HPDE6-E6E7 (cell line): ENCODE results near the gene STUM.

Experiments used
- DNase-seq: peaks from one replicate; pipeline ENCODE4 v3.0.0; 2011; ENCODE audit warnings: missing footprints; ENCODE audit errors: extremely low spot score

The STUM gene

DNA sequence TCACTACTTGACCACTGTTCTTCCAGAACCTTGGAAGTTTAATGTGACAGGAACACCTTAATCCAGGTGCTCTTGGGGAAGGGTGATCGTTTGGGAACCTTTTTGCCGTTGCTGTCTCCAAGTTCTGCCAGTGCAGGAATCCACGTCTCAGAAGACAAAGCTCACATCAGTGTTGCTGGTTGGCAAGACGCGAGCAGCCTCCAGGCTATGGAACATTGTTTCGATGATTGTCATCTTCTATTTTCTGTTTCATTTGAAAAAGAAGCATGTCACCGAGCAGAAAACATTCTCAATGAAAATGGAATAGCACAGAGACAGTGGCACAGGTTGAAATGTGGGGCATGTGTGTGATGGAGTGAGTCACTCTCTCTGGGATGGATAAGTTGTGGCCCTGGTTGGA is 11.7 kb downstream of the STUM start:
- DNase-seq, result no peak

DNA sequence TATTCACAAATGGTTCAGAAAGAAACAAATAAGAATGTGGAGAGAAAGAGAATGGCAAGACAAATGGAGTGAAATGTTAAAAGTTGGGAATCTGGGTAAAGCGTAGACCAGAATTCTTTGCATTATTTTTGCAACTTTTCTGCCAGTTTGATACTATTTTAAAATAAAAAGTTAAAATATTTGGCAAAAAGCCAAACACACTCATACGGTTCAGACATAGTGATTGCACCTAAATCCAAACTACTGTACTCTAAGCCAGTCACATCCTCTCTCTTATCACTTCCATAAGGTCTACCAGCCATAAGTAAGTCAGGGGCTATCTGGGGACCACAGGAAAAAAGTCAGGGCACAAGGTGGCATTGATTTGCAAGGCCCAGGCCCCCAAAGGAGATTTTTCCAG is 14.4 kb downstream of the STUM start:
- no peak for DNase-seq

DNA sequence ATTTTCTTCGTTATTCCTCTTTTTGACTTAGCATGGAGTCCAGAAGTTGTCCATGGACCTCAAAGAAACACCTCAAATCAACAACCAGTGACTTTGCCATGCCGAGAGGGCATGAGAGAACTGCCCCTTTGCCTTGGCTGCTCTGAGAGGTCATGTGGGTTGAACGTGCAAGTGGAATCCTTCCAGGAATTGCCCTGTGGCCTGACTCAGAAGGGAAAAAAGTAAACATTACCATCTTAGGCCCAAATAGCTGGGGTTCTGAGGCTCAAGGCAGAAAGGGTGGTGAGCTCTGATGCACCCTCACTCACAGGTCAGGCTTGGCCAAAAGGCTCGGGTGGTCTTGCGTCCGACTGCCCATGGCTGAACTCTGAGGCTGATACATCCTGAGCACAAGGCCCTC is 15.1 kb downstream of the STUM start:
- no peak for DNase-seq

DNA sequence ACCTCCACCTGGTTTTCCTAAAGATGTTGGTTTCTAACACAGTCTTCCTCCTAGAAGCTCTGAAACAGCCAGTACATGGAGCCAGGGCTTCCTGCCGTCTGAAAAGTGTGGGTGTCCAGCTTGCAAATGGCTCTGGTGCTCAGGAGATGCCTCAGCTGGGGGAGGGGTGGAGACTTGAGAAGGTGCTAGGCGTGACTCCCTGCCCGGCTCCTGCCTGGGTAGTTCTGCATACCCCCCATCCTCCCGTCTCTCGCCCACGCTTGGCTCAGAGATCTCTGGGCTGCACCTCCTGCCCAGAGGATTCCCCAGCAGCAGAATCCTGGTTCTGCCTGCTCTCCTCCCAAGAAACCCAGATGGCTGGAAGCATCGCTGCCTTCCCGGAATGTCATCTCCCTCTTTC is 16.9 kb downstream of the STUM start:
- DNase-seq, result no peak

DNA sequence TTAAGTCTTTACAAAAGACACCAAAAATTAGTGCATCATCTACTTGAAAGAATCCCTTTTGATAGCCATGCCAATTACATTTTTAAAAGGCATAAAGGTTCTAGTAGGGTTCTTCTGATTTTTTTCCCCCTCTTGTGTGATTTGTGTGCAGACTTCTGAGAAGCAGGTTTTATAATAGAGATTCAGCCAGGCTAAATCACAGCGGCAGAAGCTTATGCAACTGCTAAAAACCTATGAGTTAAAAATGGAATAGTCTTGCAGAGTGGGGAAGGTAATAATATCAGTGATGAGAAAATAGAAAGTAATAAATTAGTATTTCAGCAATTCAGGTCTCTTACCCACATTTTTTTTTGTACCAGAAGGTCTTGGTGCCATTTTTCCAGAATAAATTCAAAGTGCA is 17.7 kb downstream of the STUM start:
- DNase-seq, result no peak

DNA sequence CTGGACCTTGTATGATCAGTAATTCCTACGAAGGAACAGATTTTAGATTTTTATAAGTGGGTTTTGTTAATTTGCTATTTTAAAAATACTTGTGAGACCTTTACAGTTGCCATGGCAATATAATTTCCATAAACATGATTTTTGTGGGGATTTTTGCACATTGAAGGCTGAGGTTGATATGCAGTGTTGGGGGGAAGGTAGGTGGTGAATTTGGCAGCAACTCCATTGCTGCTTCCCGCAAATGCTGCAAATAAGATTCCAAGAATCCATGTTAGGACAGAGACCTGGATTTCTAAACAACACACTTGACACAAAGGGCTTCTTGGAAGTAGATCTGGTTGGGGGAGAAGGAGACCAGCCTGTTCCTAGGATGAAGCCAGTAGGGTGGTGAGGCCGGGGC is 18.2 kb downstream of the STUM start:
- no peak for DNase-seq

DNA sequence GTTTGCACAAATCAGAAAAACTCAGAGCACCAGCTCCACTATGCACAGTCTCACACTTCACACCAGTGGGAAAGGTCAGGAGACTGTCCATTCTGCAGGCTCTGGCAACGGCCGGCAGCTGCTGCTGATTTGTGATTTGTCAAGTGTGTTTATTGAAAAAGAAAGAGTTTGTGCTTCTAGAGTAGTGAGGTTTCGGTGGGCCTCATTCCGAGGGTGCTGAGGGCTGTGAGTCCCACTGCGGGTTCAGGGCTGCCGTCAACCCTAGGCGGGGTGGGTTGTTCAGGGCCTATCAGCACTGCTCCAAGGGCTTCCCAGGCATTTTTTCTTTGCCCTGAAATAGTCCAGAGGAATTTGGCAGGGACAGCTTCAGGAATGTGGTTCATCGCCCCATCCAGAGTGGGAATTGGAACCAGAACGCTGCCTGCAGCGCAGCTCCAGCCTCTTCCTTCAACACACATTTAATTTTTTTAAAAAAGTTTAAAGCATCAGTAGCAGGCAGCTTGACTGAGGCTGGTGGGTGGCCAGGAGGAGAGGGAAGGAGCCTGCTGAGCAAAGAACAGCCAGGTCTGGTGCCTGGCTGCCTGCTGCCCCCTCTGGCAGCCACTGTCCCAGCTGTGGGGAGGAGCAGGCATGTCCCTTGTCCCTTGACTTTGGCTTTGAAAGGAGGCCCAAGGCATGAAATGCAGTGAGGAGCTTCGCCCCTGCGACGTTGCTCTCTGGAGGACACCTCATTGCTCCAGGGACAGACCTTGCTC is 19.7 kb downstream of the STUM start:
- DNase-seq, result no peak

DNA sequence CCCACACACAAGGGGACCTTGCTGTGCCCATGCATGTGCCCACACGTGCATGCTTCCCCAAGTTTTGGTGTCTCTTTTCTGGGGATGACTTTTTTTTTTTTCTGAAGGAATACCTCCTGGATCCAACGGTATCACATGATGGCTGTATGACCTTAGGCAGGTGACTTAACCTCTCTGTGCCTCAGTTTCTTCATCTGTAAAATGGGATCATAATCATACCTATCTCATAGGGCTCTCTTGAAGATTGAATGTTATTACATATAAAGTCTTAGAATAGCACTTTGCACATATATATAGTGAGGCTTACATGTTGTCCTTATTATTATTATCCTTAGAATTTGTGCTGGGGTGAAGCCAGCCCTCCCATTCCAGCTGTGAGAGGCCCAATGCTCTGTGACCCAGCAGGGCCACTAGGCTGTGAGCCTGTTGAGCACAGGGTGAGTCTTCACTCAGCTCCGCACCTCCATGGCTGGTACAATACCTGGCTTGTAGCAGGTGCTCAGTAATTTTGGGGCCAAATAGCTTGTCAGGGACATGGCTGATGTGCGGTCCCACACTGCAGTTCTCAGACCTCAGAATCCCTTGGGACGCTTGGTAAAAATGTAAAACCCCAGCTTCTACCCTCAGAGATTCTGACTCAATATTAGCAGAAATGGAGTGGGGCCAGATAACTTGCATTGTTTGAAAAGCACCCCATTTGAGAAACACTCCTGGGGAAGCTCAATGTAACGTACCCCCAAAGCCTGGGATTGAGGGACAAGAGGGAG is 20.6 kb downstream of the STUM start:
- no peak for DNase-seq

DNA sequence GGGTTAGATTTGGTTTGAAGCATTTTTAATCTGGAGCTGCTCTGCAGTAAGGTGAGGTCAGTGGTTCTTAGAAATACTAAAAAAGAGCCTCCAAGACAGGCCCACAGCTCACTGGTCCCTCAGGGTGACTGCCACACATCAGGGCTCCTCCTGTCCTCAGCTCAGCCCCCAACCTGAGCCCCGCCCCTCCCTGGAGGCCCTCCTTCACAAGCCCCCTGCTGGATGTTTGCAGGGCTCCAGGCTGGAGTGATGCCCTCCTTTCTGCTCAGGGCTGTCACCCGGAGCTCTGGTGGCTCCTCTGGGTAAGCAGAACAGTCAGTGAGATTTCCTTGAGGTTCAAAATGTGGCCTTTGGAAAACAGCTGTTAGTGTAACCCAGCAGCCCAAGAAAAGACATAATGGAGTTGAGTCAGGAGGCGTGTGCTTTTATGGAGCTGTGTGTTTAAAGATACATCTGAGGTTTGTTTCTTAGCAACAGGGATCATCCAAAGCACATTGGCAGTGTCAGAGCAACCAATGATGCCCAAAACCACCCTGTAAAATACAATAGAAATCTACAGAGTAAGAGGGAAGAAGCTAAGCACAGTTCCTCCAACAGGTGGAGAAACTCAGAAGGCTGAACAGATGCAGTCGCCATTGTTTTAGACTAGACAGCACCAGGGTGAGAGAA is 21.4 kb downstream of the STUM start:
- no peak for DNase-seq

DNA sequence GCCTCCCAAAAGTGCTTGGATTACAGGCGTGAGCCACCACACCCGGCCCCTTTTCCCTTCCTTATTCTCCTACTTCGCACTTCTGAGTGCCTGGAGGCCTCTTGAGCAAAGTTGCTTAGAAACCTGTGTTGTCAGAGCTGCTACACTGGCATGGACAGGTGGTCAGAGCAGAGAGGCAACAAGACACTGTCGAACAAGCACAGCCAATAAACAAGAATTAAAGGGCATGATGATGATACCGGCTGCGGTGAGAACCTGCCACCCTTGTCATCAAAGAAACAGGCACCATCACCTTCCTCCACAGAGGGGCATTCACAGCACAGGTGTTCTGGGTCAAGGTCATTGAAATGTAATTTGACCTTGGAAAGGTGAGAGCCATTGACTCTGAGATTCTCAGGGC is 23.3 kb downstream of the STUM start:
- no peak for DNase-seq

DNA sequence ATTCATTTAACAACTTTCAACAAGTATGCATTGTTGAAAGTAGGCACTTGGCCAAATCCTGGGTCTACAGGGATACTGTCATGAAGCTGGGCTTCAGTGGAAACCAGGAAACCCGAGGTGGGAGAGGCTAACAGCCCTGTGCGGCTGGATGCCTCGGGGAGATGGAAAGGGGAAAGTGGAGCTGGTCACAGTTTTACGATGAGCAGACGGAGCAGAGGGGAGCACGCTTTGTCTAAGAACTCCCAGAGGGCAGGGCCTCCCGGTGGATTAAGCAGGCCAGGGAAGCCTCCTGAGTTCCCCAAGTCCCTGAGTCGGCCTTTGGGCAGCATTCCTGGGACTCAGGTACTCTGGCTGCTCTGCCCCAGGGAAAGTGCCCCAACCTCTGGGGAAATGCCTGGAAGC is 23.8 kb downstream of the STUM start:
- DNase-seq, result no peak

DNA sequence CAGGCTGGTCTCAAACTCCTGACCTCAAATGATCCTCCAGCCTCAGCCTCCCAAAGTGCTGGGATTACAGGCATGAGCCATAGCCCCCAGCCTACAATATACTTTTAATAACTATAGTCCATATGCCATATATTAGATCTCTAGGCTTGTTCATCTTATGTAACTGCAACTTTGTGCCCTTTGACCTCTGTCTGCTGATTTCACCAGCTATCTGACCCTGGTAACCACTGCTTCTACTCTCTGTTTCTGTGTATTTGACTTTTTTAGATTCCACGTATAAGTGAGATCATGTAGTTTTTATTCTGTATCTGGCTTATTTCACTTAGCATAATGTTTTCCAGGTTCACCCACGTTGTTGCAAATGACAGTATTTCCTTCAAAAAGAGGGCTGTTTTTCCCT is 25.5 kb downstream of the STUM start:
- DNase-seq, result no peak

DNA sequence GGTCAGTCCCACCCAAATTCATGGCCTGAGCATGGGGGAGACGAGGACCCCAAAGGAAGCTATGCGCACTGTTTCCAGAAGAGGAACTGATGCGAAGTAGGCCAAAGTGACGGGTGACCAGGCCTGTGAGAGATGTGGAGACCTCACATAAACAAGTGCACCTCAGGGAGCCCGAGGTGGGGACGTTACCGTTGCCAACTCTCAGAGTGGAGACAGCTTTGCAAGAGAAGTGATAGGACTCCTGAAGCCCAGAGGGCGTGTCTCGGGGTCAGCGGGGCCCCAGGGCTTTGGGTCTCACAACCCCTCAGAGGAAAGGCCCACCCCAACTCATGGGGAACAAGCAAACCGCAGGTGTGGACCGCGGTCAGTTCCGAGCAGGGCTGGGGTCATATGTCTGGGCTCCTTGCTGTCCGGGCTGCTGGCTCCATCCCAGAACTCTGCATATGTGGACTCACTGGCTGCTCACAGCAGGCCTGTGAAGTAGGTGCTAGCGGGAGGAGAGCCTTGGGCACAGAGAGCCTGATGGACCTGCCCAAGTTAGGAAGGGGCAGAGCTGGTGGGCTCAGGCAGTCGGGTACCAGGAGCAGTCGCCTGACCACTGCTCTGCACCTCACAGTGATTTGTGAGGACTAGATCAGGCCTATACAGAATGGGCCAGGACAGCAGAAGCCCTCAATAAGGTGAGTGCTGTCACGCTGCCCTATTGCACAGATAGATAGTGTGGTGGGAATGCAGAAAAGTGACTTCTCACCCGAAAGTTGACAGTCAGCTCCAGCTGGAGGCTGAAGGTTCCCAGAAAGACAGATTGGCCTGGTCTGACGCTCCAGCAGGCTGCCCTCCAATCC is 26.2 kb downstream of the STUM start:
- DNase-seq, result no peak

DNA sequence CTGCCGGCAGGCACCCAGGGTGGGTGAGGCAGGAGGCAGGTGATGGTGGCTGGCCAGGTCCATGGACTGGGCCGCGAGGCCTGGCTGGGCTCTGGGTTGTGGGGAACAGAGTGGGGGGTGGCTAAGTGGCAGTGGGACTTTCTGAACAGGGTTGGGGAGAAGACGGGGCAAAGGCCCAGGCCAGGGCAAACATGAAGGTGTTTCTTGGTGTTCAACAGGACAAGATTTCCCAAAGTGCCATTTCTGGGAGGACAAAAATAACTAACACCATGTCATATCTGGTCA is 26.8 kb downstream of the STUM start:
- DNase-seq, result no peak

DNA sequence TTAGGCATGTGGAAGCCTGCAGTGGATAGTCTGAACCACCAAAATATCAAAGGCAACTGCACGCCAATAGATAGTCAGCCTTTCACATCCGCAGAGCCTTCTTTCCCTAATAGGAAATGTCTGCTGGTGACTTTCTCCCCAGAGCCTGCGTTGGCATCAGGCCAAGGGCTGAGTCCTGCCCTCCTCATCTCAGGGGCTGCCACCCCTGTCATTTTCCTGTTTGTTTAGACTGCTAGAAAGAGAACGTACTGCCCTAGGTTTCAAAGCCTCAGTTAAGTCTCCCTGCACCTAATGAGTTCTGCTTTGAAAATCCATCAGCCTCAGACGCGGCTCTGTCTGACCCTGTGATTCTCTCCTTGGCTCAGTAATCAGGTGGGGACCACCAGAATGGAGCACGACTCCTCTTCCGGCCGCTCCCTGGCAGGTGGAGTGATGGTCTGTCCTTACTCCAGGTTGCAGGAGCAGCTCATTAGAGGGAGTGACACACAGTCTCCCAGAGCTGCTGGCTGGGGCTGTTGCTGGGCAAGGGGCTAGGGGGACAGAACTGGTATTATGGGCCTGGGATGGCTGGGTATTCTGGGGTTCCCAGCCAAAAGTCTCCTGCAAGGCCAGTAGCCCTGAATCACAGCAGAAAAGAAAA is 27.3 kb downstream of the STUM start:
- DNase-seq, result no peak

DNA sequence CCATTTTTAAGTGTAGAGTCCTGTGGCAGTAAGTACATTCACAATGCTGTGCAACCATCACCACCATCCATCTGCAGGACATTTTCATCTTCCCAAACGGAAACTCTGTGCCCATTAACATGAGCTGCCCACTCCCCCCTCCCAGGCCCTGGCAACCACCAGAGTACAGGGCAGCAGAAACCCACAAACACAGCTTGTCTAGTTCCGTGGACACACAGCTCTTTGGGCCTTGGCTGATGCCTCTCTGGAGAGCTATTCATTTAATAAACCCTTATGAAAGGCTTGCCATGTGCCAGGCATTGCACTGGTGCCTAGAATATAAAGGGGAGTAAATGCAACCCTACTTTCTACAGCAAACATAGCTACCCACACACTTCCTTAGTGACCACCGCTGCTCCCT is 28.0 kb downstream of the STUM start:
- DNase-seq, result no peak

DNA sequence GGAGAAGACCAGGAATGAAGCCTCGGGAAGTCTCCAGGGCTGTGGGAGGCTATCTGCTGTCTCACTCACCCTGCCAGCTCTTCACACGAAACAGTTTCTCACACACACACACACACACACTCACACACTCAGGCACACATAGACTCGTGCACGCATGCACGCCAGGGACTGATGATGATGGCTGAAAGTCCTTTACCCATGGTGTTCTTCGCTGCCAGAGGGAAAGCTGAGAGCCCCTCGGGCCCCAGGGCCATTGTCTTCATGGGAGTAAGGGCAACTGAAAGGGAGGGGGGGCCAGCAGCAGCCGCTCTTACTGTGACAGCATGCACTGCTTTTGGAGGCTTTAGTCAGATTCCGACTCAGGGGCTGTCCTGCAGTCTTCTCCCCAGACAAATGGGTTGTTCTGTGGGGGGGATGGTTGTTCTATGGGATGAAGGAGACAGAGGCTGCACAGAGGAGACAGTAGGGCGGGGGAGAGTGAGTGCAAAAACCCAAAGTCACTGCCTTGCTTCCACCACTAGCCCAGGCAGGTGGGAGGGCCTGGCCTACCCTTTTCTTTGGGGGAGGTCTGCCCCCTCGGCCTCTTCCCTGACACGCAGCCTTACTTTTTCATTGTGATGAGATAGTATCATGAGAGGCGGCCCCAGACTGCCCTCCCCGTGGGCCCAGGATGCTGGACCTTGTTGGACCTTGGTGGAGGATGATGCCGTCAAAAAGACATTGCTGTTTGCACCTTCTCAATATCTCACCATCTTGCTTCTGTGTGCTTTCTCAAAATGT is 29.0 kb downstream of the STUM start:
- DNase-seq, result no peak

DNA sequence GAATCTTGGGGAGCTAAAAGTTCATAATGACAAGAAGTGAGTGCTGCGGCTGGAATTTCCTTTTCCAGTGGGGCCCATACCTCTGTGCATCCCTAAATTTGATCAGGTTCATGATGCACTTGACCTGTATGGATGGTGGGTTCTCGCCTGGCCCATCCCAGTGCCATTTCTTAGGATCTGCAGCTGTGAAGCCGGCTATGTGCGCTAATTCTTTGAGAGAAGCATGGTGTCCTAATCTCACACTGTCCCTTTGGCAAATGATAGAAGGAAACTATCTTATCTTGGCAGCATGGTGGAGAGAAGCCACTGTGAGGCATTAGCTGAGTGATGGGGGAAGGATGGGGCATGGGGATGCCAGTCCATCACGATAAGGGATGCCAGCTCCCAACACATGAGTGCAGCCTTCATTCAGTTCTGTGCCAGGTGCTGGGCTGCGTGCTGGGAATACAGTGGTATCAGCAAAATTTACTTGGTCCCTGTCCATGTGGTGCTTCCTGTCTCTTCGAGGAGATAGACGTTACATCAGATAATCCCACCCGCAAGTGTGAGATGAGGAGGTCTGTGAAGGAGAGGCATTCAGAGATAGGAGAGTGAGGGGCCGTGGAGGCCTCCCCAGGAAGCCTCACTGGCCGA is 30.5 kb downstream of the STUM start:
- DNase-seq, result no peak

DNA sequence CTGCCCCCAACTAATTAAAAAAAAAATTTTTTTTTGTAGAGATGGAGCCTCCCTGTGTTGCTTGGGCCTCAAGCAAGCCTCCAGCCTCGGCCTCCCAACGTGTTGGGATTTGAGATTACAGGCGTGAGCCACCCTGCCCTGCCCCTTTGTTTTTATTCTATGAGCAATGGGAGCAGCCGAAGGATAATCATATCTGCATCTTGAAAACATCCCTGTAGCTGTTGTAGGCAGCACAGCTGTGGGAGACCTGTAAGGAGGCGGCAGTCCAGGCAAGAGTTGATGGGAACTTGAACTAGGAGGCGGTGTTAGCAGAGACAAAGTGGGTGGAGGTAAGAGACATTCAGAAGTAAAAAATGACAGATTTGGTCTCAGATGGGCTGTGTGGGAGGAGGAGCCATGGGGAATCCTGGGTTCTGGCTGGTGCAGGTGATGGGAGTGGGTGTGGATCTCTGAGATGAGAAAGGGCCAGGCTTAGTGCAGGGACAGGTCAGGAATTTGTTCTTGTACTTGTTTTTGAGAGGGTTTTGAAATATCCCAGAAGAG is 31.3 kb downstream of the STUM start:
- DNase-seq, result no peak

DNA sequence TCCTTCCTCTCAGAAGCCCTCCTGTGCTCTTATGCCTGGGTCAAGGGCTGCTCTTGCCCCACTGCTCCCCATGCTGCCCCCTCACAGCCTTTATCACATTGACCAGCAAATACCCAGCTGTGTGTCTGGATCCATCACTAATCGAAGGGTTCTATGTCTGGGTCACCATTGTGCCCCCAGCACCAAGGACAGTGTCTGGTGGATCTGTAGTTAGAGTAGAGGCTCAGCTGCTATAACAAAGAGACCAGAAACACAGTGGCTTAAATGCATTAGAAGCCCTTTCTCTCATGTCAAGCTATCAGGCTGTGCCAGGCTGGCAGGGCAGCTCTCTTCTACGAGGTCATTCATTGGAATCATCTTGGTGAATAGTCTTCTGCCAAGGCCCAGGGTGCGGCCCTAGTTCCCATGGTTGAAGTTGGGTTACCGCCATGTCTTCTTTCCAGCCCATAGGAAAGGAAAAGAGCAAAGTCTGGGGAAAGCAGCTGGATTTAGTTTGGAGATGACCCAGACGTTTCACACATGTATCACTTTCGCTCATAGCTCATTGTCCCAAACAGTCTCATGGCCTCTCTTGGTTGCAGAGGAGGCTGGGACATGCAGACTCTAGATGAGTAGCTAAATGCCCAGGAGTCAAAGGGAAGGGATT is 32.2 kb downstream of the STUM start:
- DNase-seq, result no peak
